GM21423 (cell line): ENCODE data around the gene FLT1.

Experiments
- ATAC-seq: cut with Tn5 transposase; IDR thresholded peaks from one replicate; pipeline ENCODE4 v1.9.1; 2021; ENCODE audit warnings: mild to moderate bottlenecking, moderate library complexity; ENCODE audit not compliant: unreplicated experiment

The FLT1 gene

GRCh38 chr13:28326056-28326455 lies 168.9 kb downstream of the FLT1 start:
- ATAC-seq: no peak

DNA sequence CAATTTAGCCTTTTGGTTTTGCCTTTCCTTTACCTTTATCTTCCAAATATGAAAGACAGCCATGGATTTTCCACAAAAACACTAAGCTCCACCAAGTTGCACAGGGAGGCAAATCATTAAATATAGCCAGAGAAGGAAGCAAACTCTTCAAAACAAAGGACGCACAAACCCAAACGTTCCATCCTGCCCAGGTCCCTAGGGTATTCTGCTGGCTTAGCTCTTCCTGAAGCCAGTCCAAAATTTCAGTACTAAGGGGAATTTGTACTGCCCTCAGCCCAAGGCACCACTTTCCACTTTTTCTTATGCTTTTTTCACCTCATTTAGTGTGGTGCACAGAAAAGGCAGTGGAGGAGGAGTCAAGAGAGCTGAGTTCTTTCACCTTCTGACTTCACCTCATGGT lies 169.9 kb downstream of the FLT1 start:
- no peak for ATAC-seq

DNA sequence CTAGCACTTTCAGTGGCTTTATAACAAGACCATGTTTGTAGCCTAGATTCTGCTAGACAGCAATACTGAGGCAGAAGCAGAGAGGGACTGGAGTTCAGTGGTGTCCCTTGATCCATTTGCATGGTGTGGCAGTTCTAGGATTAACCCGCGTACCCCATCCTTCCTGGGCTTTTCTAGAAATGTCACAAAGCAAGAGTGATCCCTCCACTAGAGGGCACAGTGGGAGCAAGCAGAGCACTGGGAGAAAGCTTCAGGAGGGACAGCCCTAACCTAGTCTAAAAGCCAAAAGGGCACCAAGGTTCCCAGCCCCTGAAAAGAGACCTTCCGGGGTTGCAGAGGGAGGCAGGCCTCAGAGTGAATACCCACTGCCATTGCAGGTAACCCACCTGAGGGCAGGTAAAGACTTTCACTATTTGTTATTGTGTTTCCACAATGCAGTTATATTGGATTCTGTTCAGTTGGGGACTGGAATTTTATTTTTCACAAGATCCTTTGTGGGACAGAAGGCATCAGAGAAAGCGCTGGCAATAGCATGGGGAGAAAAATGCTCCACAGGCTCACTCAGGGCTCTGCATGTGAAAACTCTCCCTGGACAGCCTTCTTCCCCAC lies 170.6 kb downstream of the FLT1 start:
- ATAC-seq: no peak

DNA sequence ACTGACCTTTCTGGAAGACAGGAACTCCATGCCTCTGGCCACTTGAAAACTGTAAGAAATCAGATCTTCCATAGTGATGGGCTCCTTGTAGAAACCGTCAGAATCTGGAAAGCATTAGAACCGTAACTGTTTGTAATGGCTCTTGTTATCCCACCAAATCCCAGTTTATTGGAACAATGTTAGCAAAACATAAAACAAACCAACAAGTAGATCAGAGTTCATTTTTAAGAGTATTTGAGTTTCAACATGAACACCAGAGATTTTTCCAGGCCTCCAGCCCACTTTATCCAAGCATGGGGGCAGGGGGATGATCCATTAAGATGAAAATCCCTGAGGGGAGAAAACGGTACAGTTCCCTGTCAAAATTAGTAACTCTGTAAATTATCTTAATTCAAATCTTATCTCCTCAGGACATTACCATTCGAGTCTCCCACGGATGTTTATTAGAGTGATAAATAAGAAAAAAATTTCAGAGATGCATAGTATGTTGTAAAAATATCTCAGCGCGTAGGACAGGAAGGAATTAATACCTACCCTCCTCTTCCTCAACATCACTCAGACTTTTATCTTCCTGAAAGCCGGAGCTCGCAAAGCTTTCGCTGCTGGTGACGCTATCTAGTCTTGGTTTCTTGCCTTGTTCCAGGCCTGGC lies 172.5 kb downstream of the FLT1 start:
- no peak for ATAC-seq

- no peak for ATAC-seq
Observed at GRCh38 chr13:28321756-28322155, 173.2 kb downstream of the FLT1 start.

- ATAC-seq: no peak
Observed at GRCh38 chr13:28320884-28321574, 173.9 kb downstream of the FLT1 start.

GRCh38 chr13:28320209-28320608 lies 174.7 kb downstream of the FLT1 start:
- no peak for ATAC-seq

DNA sequence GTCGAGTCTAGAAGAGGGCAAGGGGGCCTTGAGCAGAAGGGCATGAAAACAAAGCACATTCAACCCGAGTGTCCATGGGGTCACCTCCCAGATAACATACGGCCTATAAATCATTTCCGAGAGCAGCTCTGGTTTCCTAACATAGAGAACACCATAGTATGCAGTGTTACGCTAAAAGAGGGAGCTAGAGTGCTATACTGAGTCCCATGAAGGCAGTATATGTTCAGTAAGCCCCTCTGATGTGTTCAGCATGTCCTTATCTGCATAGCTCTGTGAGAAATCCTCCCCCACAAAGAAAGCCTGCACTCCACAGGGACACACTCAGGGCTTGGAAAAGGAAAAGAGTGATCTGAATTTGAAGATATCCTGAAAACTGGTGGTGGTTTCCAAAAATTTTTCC lies 175.4 kb downstream of the FLT1 start:
- ATAC-seq: no peak

DNA sequence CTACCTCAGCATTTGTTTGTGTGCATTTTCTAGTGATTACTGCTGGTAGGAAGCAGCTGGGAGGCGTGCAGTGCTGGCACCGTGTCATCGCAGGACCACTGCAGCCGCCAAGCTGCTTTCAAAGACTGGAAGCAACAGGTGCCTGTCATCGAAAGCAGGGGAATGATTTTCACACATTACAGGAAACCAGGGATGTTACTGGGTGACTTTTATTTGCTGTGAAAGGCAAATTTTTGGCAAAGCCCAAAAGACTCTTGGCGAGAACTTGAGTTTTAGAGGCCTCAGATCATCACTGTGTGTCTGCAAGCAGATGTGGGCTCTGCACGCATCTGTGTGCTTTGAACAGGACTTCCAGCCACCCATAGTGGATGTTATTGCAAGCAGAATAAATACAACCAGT lies 176.4 kb downstream of the FLT1 start:
- ATAC-seq: no peak

- no peak for ATAC-seq
Observed at GRCh38 chr13:28316836-28317235, 178.1 kb downstream of the FLT1 start.

DNA sequence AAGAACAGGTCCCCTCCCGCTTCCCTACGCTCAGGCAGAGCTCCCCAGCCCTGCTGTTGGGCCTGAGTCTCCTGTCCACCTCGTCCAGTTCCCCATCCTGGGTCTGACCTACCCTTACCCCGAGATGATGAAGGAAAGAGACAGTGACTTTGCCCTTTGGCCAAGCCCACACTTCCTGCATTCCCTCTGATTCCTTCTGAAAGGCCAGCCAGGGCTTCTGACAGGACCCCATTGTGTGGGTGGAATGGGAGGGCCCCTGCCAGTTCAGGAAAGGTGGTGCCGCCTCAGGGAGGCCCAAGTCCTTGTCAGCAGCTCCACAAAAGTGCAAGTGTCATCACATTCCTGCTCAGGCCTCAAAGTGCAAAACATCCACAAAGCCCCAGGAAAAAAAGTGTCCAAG lies 178.8 kb downstream of the FLT1 start:
- no peak for ATAC-seq

GRCh38 chr13:28314879-28315278 lies 180.0 kb downstream of the FLT1 start:
- no peak for ATAC-seq

DNA sequence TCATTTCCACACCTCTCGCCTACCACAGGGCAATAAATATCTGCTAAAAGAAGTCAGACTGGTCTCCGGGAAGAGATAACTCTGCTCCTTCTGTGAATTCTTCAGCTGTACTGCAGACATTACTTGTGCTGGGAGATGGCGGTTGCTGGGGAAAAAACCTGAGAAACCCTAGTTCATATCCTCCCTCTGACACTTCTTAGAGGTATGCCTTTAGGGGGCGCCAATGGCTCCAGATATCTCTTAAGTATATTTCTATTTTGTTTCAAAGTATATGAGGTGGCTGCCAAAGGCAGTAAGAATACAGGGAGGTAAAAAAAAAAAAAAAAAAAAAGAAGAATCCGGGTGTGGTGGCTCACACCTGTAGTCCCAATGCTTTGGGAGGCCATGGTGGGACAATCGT lies 181.3 kb downstream of the FLT1 start:
- no peak for ATAC-seq

DNA sequence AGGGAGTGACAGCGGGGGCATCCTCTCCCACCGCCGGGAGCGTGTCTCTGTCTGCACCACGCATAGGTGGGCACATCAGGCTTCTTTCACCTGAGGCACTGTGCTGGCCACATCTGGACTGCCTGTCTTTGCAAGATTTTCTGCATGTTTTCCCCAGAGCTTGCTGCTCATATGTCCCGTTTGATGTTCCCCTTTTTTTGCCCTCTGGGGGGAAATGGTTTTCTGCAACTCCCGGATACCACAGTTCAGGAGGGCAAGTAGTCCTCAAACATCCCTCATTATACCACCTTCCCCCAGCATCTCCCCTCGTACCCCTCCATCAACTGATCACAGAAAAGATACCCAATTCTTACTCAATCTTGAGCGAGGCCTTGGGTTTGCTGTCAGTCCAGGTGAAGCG lies 188.6 kb downstream of the FLT1 start:
- ATAC-seq: no peak

GRCh38 chr13:28301839-28302238 lies 193.1 kb downstream of the FLT1 start:
- ATAC-seq: no peak

DNA sequence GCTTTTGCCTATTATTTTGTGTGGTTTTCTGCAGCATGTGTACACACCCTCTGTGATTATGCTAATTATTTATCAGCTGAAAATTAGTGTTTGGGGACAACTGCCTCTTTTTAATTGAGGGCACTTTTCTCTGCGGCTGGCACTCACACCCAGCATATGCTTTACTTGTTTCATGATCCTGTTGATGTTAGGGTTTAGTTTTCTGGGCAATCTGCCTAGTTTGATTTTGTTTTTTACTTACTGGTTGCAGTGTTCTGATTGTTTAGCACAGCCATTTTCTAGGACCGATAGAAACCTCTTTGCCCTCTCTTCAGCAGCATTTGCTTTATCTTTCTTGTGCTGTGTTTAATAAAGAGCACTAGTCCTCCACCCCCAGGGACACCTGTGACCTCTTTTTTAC lies 195.0 kb downstream of the FLT1 start:
- ATAC-seq: no peak

DNA sequence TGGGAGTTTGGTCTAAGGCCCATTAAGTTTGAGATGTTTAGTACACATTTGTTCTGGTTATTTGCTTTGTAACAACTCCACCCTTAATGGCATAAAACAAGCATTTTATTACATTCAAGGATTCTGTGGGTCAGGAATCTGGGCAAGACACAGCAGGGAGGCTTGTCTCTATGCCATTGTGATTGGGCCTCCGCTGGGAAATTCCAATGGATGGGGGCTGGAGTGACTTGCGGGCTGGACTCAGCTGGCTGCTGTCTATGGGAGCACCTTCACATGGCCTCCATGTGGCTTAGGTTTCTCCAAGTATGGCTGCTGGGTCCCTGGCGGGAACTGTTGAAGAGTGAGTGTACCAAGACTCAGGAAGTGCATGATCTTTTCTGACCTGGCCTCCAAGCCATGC lies 197.6 kb downstream of the FLT1 start:
- no peak for ATAC-seq

GRCh38 chr13:28286263-28286662 lies 208.7 kb downstream of the FLT1 start:
- peak; percentile 67 for ATAC-seq

DNA sequence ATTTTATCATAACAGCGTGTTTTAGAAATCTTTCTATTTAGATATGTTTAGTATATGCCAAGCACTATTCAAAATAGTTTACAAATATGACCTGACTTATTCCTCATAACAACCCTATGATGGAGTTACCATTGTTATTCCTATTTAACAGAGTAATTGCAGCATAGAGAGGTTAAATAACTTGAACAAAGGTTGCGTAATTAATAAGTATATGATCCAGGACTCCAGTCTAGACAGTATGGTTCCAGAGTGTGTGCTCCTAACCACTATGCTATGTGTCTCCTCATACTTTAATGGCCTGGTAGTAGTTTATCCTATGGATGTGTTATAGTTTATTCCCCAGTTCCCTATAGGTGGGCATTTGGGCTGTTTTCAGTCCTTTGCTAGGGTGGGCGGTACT lies 211.3 kb downstream of the FLT1 start:
- ATAC-seq: no peak

DNA sequence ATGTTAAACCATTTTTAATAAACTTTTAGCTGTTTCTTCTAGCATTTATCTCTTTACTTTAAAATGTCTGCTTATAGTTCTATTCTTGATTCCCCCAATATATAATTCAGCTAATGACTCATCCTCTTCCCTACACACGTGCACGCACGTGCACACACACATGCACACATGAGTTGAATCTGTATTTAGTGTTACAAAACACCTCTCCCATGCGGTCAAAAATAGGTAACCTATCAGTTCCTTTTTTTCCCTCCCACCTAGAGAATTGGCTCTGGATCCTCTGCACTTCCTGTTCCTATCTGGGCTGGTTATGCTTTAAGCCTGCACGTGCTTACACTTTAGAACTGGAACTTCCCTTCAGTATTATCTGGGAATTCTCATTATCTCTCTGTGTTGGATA lies 212.5 kb downstream of the FLT1 start:
- peak; percentile 55 for ATAC-seq

DNA sequence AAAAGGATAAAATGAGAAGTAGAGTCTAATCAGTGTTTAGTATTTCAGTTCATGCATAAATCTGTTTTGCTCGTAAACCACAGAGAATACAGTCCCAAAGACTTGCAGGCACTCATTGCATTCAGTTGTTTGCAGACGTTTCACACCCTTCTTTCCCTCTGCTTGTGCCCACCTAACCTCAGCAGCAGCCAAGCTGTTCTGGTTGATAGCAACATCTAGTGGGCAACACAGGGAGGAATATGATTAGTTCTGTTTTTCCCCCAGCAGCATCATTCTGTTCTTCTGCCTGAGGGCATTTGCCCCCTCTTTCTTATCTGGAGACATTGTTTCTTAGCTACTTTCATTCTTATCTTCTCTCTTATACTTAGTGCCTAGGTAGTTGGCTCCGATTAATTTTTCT lies 221.0 kb downstream of the FLT1 start:
- ATAC-seq: no peak

DNA sequence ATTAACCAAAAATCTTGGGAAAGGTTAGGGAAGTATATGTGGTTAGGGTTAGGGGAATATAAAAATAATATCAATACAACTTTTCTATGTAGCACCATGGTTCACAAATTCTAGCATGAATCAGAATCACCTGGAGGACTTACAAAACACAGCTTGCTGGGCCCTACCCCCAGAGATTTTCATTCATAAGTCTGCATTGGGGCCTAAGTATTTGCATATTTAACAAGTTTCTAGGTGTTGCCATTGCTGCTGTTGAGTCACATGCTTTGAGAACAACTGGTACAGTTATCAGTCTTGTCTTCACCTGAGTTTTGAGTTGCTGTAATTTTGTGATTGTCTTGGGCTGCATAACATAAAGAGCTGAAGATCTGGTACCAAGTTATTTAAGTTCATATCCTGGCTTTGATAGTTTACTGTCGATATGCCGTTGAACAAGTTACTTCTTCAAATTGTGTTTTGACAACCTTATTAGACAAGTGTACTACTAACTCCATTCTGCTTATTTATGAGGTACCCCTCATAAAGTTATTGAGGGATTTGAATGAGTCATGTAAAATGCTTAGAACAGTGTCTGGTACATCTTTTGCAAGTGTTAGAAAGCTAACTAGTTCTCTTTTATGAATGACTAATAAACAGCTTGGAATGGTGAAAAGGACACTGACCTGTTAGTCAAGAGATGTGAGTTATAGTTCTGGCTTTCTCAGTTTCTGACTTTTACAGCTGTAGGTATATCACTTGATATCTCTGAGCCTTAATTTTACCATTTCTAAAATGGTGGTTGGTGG lies 223.7 kb downstream of the FLT1 start:
- ATAC-seq: no peak
